ENCODE data around the gene CSF1R. TPM values are rescaled to one million over a fixed set of nuclear protein-coding genes. Genes with fewer than 3 reads are reported as not detected.

Gene CSF1R
- total and polyA plus RNA-seq, 2 of the 4 experiments (the other 2 are of a cell fraction), result 0.14 to 0.36 TPM

DNA sequence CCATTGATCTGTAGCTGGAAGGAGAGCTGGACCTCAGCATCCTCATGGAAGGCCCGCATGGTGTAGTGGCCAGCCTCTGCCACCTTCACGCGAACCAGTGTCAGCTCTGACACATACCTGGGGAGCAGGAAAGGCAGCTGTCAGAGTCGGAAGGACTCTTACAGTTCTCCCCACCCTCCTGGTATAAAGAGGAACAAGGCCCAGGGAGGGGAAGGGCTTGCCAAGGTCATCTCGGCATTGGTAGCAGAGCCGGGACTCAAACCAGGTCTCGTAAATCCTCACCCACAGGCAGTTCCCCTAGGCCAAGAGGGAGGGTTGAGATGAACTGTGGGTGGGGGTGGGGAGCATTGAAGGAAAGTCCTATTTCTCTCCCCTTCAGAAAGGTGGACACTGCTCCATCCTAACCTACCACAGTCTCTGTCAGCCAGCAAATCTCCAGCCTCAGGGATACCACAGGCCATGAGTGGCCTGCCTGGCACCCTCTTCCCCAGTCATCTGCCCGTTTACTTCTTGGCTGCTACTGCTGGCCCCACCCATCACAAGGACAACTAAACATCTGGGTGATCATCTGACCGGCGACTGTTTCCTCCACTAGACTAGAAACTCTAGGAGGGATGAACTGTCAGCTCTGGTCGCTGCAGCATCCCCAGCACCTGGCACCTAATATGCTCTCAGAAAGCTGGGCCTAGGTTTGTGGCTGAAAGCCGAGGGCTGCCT, 45.8 kb upstream of the CSF1R start:
- Histone ChIP-seq H4K91ac (ENCODE audit: insufficient read depth, low read depth, low read length) (peak overlapping the region; percentile 53), H3K23ac (ENCODE audit: low read depth, low read length) (no peak overlapping the region), H3K27me3 (ENCODE audit: control insufficient read depth, insufficient read depth, low read length) (no peaks in the 10 kb centered on the region), H3K9me3 (ENCODE audit: control insufficient read depth, insufficient read depth, low read length) (no peaks in the 10 kb centered on the region), H4K20me1 (ENCODE audit: insufficient read depth, low read length) (no peaks in the 10 kb centered on the region), H3K14ac (replicated peaks; ENCODE audit: low read depth, low read length) (peak overlapping the region; percentile 61; the same call in 1 of the 2 replicates), H4K5ac (ENCODE audit: low read depth, low read length) (peak overlapping the region; percentile 43), H2BK20ac (ENCODE audit: low read depth, low read length) (peak overlapping the region; percentile 41; the same call in 1 of the 2 replicates), H2AK5ac (ENCODE audit: low read depth, low read length) (peak overlapping the region; percentile 79), H3K56ac (ENCODE audit: extremely low read depth, insufficient read depth, low read length) (no peak overlapping the region), H3K4me2 (ENCODE audit: low read depth, low read length) (no peak overlapping the region), H2BK5ac (ENCODE audit: low read depth, low read length, poor library complexity, severe bottlenecking) (peak overlapping the region; percentile 77), H3K9ac (ENCODE audit: low read depth, low read length) (peak overlapping the region; percentile 20; the same call in 1 of the 2 replicates), H3K79me1 (ENCODE audit: low read depth in 1 of 2, low read length in 2 of 2) (peaks cover 44 to 94% of the 10 kb centered on the region in 2 experiments), H2BK15ac (ENCODE audit: low read depth, low read length) (peak overlapping the region; percentile 6; the same call in 2 of the 3 replicates), H4K8ac (ENCODE audit: low read depth in 2 of 2, low read length in 2 of 2) (peak overlapping the region; percentile 13 to 38; a peak in 2 of 4 replicates), H2AK9ac (replicated peaks; ENCODE audit: low read depth, low read length, poor library complexity) (peak overlapping the region; percentile 53), H2AFZ (replicated peaks; ENCODE audit: low read length, poor library complexity) (no peak overlapping the region), H3K18ac (ENCODE audit: low read depth, low read length) (peak overlapping the region; percentile 30), H3K4me1 (ENCODE audit: control insufficient read depth, insufficient read depth, low read length) (peaks cover 46% of the 10 kb centered on the region), H3K27ac (ENCODE audit: insufficient read depth, low read length) (peak overlapping the region; percentile 75), H3K36me3 (ENCODE audit: control insufficient read depth, insufficient read depth, low read length) (peaks cover 91% of the 10 kb centered on the region), H3K9me1 (ENCODE audit: insufficient read depth, low read length) (peaks cover 25% of the 10 kb centered on the region), H3K4me3 (ENCODE audit: insufficient read depth, low read depth, low read length) (no peak overlapping the region), H2BK120ac (ENCODE audit: low read depth, low read length) (peak overlapping the region; percentile 53), H3K4ac (ENCODE audit: low read depth, low read length) (peak overlapping the region; percentile 75)
- in situ Hi-C loops (cut with MboI; ENCODE audit: low sequenced_read_pairs) (no loop called here), intact Hi-C loops (cut with micrococcal nuclease) (loop anchor here (2.0 kb wide), 1 partner anchor 23 kb away; the partner anchor contains the start of gene PDGFRB), dilution Hi-C loops (cut with HindIII; ENCODE audit: low sequenced_read_pairs, unreplicated experiment) (no loop called here)
- ATAC-seq (ENCODE audit: low read depth) (no peak), DNase-seq (peak; percentile 19)
- ChIA-PET CTCF (no interaction called here), POLR2A (ENCODE audit: unreplicated experiment) (no interaction called here)
- no TSS peak for BruUV-seq (replicated peaks)
- 17% methylated on average over 1 of the region's 12 CpGs; no CpG with 5 or more reads in 1 of the 2 experiments for WGBS, 2 experiments (ENCODE audit: extremely low coverage in 2 of 2, insufficient read length in 1 of 2)
- no peak for TF ChIP-seq RFX5 (IDR thresholded peaks at IDR 0.05; ENCODE audit: low read depth, low read length)
- TF ChIP-seq SMC3 (IDR thresholded peaks at IDR 0.05; ENCODE audit: low read depth, low read length), result no peak
- no peak for TF ChIP-seq CTCF (conservative IDR thresholded peaks at IDR 0.05; ENCODE audit: low read depth, low read length)
- no peak for TF ChIP-seq MAZ (IDR thresholded peaks at IDR 0.05; ENCODE audit: borderline replicate concordance, low read depth, low read length)
- no peak for TF ChIP-seq RAD21 (IDR thresholded peaks at IDR 0.05; ENCODE audit: low read length)
- TF ChIP-seq POLR2A (IDR thresholded peaks at IDR 0.05; ENCODE audit: low read depth, low read length), result no peak
- TF ChIP-seq MXI1 (IDR thresholded peaks at IDR 0.05; ENCODE audit: borderline replicate concordance, low read depth, low read length), result no peak
- no peak for TF ChIP-seq RCOR1 (IDR thresholded peaks at IDR 0.05; ENCODE audit: insufficient replicate concordance, low read length)
- TF ChIP-seq MAFK (IDR thresholded peaks at IDR 0.05; ENCODE audit: low read depth, low read length), result no peak
- TF ChIP-seq FOS (IDR thresholded peaks at IDR 0.05; ENCODE audit: low read depth, low read length), result no peak
- no peak for TF ChIP-seq BHLHE40 (IDR thresholded peaks at IDR 0.05; ENCODE audit: low read depth, low read length)
- TF ChIP-seq ELK1 (IDR thresholded peaks at IDR 0.05; ENCODE audit: borderline replicate concordance, low read depth, low read length), result no peak
- TF ChIP-seq CEBPB (IDR thresholded peaks at IDR 0.05; ENCODE audit: low read depth, low read length), result no peak
- no peak for TF ChIP-seq CHD1 (IDR thresholded peaks at IDR 0.05; ENCODE audit: low read depth, low read length)
- TF ChIP-seq NFE2L2 (IDR thresholded peaks at IDR 0.05; ENCODE audit: low read depth, low read length), result no peak
